HG03442 (cell line): ENCODE data around the gene BRD3.
"Not testable (repeated sequence)": the region's sequence is repeated elsewhere in the genome, so short reads cannot be mapped to it uniquely, and the experiment has no call there.

ENCODE experiments used
- ATAC-seq: cut with Tn5 transposase; IDR thresholded peaks from one replicate; pipeline ENCODE4 v1.9.1; 2021; ENCODE audit warnings: mild to moderate bottlenecking, moderate library complexity; ENCODE audit not compliant: unreplicated experiment

Gene BRD3

GRCh38 chr9:134067904-134068743, at the start of gene BRD3:
TSS of gene BRD3 (minus strand) at chr9:134068026. CDS start at chr9:134053477, 14,549 bp downstream.
- ATAC-seq, result peak; percentile 75

- ATAC-seq, result no peak
Measured at GRCh38 chr9:134112561-134112960, 44.7 kb upstream of the BRD3 start.

GRCh38 chr9:134111064-134111463, 43.2 kb upstream of the BRD3 start:
- ATAC-seq, result no peak

- ATAC-seq, result no peak
Measured at GRCh38 chr9:134103391-134103998, 35.7 kb upstream of the BRD3 start.

- ATAC-seq, result no peak
Measured at GRCh38 chr9:134101623-134102149, 33.9 kb upstream of the BRD3 start.

- not testable (repeated sequence) for ATAC-seq
Measured at GRCh38 chr9:134101133-134101532, 33.3 kb upstream of the BRD3 start.

GRCh38 chr9:134100040-134100439, 32.2 kb upstream of the BRD3 start:
- no peak for ATAC-seq

- ATAC-seq, result no peak
Measured at GRCh38 chr9:134099123-134099761, 31.4 kb upstream of the BRD3 start.

GRCh38 chr9:134089972-134090371, 22.1 kb upstream of the BRD3 start:
- ATAC-seq, result no peak

- ATAC-seq, result no peak
Measured at GRCh38 chr9:134088063-134088725, 20.4 kb upstream of the BRD3 start.

- ATAC-seq, result no peak
Measured at GRCh38 chr9:134085674-134086073, 17.8 kb upstream of the BRD3 start.

GRCh38 chr9:134083451-134083850, 15.6 kb upstream of the BRD3 start:
- ATAC-seq, result no peak

GRCh38 chr9:134076644-134077043, 8.8 kb upstream of the BRD3 start:
- ATAC-seq, result no peak

GRCh38 chr9:134075689-134076088, 7.9 kb upstream of the BRD3 start:
- not testable (repeated sequence) for ATAC-seq

GRCh38 chr9:134073500-134073899, 5.7 kb upstream of the BRD3 start:
- no peak for ATAC-seq

- ATAC-seq, result not testable (repeated sequence)
Measured at GRCh38 chr9:134072683-134073082, 4.9 kb upstream of the BRD3 start.

- ATAC-seq, result no peak
Measured at GRCh38 chr9:134071149-134071548, 3.3 kb upstream of the BRD3 start.

GRCh38 chr9:134069480-134070399, 1.9 kb upstream of the BRD3 start:
- ATAC-seq, result no peak

- ATAC-seq, result no peak
Measured at GRCh38 chr9:134068744-134069479, 1.1 kb upstream of the BRD3 start.
